Stimulated activated naive CD4-positive, alpha-beta T cell (primary cell): ENCODE data around the gene NLGN1.

Source experiments
- DNase-seq, 6 experiments: peaks; one replicate each; lab custom pipeline; 2025; lab: John Stamatoyannopoulos, UW

NLGN1 gene

DNA sequence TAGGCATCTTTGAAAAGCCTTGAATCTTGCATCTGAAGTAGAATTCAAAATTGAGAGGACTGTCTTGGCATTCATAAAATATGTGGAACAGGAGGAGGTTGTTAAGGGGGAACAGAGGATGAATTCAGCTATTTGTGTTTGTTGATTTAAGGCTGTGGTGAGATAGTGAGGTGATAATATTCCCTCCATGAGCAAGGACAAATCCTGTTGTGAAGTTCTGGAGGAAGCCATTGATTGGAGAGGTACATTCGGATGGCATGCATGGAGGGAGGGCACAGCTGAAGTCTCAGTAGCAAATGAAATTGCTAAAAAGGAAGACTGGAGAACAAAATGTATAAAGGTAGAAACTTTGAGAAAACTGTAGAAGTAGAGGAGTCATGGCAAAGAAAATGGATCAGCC is 443.8 kb downstream of the NLGN1 start:
- DNase-seq, result no peak

DNA sequence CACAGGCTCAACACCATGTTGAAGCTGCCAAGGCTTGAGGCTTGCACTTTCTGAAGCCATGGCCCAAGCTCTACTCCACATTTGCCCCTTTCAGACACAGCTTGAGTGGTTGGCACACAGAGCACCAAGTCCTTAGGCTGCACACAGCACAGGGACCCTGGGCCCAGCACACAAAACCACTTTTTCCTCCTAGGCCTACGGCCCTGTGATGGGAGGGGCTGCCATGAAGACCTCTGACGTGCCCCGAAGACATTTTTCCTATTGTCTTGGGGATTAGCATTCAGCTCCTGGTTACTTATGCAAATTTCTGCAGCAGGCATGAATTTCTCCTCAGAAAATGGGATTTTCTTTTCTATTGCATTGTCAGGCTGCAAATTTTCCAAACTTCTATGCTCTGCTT is 445.5 kb downstream of the NLGN1 start:
- DNase-seq, result no peak

DNA sequence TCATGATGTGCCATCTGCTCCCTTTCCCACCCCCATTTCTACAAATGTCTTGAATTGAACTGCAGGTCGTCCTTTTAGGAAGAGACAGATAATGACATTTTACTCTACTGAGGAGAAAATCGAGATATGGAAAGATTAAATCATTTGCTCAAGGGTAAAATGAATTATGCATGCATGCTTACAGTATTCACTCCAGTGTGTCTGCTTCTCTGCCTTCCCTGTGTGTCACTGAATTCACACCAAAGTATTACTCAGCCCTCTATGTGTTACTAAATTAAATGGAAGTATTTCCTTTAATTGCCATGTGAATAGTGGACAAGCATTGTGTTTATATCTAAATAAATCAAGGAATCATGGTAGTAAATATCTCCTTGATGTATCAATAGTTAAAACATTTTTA is 449.0 kb downstream of the NLGN1 start:
- no peak for DNase-seq

- no peak for DNase-seq
Observed at GRCh38 chr3:173849489-173849888, 451.9 kb downstream of the NLGN1 start.

DNA sequence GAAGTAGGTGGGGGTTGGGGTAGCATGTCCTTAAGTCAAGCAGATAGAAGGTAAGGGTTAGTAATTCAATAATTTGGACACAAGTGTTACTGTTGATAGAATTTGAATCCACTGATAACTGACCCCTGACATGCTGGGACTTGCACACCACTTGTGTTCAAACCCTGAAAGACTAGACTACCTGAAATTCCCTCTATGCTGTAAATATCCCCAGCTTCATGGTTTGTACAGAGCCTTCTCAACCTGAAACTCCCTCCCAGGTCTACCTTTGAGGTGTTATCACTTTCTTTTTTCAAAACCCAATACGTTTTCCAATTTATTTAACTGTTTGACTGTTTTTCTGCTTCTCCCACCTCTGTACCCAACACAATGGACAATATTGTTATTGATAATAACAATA is 459.6 kb downstream of the NLGN1 start:
- no peak for DNase-seq

GRCh38 chr3:173862701-173863100 is 465.2 kb downstream of the NLGN1 start:
- no peak for DNase-seq

DNA sequence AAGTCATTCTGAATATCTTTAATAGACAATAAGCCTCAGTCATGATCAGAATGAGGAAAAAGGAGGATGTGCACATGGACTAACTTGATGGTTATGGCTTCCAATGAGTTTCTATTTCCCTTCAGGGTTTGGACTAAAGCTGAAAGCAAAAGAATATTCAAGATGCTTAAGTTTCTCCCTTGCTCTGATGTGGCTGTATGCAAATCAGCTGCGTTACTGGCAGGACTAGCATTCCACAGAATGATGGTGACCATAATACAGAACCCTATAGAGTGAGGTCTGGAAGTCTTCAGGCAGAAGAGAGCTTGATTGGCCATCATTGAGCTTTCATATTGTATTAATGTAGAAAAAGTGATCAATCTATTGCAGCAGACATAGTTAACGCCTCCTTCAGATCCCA is 466.0 kb downstream of the NLGN1 start:
- no peak for DNase-seq

DNA sequence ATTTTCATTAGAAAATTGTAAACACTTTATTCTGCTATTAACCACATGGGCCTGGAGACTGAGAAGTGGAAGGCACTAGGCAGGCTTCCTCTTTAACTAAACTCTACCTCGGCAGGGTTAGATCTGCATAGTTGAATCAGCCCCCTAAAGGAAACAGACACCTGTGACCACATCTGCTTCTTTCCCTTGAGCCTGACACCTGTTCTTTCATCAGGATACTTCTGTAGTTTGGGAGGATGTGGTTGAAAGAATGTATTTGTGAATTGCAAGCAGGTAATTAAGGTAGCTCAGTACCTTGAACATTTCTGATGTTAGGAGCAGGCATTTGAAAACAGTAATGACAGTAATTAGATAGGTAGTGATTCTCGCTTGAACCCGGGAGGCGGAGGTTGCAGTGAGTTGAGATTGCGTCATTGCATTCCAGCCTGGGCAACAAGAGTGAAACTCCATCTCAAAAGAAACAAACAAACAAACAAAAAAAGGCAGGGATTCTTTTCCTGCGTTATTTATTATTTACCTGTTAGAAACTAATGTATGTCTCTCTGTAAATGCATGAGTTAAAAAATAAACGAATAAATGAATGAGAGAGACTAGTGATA is 468.5 kb downstream of the NLGN1 start:
- DNase-seq, result no peak

- DNase-seq, result no peak
Observed at GRCh38 chr3:173869766-173870165, 472.2 kb downstream of the NLGN1 start.

- DNase-seq, result no peak
Observed at GRCh38 chr3:173870976-173871375, 473.4 kb downstream of the NLGN1 start.

DNA sequence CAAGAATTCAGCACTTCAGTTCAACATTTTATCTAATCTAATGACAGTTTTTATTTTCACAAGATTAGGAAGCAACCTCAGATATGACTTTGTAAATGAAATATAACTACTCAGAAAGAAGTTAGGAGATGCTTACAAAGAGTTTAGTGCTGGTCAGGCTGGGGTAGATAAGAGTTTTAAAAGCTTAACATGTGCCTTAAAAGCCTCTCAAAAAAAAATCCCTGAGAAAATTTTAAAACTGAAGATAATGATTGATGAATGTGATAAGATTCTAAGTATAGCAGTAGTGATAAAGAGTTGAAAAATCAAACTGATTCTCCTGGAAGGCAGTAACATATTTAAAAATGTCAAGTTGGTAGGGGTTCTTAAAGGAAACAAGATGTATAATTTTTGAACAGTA is 478.2 kb downstream of the NLGN1 start:
- no peak for DNase-seq

DNA sequence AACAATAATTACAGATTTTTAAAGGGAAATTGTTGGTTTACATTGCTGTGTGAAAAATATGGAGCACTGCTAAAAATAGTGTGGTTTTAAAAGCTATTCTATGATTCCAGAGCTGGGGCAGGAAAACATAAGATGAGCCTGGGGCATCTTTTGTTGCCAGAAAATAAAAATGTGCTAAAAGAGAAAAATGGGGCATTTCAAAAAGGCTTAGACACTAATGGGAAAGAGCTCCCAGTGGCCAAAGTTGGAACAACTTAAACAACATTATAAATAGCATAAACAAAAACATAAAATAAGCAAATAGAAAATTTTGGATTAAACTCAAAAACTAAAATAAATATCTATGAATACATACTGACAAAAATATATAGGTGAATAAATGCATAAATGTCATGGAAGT is 478.9 kb downstream of the NLGN1 start:
- DNase-seq, result no peak

- DNase-seq, result no peak
Observed at GRCh38 chr3:173887888-173888287, 490.3 kb downstream of the NLGN1 start.

- DNase-seq, result no peak
Observed at GRCh38 chr3:173889596-173889995, 492.1 kb downstream of the NLGN1 start.

GRCh38 chr3:173890091-173890490 is 492.5 kb downstream of the NLGN1 start:
- DNase-seq, result no peak

GRCh38 chr3:173891272-173892100 is 493.9 kb downstream of the NLGN1 start:
- no peak for DNase-seq

DNA sequence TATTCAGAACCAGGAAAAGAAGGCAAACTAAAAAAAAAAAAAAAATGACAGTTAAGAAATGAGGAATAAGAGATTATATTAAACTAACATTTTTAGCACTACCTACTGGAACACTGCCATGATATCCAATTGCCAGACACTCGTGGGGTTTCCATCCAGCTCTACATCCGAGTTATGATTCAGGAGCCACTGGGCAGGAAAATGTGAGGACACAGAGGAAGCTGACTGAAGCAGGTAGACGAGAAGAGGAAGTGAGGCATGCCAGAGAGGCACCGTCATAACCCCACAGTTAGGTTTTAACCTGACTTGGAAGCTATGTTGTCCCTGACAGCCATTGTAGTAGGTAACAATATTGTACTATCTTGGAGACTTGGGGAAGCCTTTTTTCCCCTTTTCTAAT is 495.0 kb downstream of the NLGN1 start:
- no peak for DNase-seq

DNA sequence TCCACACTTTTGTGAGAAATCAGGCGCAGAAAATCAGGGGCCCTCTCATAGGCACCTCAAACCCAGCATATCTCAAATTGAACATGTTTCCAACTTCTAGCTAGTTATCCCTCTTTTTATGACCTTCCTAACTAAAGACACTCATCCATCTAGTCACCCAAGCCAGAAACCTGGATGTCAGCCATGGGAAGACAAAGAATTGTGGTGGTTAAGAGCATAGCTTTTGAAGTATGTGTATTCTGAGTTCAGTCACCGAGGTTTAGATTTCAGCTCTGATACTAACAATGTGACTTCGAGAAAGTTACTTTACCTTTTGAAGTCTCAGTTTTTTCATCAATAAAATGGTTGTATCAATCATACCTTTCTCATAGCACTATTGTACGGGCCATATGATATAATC is 495.5 kb downstream of the NLGN1 start:
- no peak for DNase-seq

- DNase-seq, result no peak
Observed at GRCh38 chr3:173893835-173894234, 496.3 kb downstream of the NLGN1 start.

- no peak for DNase-seq
Observed at GRCh38 chr3:173897631-173898030, 500.1 kb downstream of the NLGN1 start.

DNA sequence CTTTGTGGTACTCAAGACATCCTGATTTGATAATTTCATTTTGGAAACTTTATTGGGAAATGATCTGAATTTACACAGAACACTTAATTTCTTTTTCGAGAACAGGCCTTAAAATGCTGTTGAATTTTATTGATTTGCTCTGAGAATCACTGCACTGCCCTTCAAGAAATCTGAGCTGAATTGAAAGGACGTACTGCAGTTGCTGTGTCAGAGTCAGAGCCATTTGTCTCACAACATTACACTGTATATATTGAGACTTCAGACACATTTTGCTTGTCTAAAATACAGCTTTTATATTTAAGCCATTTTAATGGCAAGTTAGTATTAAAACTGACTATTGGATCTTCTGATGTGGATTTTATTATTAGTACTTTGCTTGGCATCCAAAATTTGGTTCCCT is 504.1 kb downstream of the NLGN1 start:
- no peak for DNase-seq

- no peak for DNase-seq
Observed at GRCh38 chr3:173902401-173902800, 504.9 kb downstream of the NLGN1 start.

- DNase-seq, result no peak
Observed at GRCh38 chr3:173902871-173903270, 505.3 kb downstream of the NLGN1 start.

- no peak for DNase-seq
Observed at GRCh38 chr3:173905381-173905780, 507.8 kb downstream of the NLGN1 start.
